Measurements from ENCODE around the gene HPCA. TPM values are rescaled to one million over a fixed set of nuclear protein-coding genes. Genes with fewer than 3 reads are reported as not detected.

Gene HPCA
- total and polyA plus RNA-seq, 2 of the 13 experiments (the other 11 are each of a cell fraction or from before 2014, with no cell fraction given): not detected

DNA sequence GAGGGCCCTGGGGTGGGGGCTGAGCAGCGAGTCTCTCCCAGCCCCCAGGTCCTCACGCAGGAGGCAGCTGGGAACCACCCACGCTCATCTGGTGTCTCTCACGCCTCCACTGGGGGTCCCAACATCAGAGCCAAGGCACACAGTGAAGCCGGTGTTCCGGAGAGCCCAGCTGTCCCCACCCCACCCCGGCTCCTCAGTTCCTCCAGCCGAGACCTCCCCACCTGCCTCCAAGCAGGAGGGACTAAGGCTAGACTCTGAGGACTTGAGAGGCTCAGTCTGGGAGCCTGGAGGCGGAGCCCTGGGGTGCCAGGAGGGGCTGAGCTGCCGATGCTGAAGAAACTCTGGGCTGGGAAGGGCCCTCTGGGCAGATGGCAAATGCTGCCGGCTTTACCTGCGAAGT lies 1.6 kb upstream of the HPCA start:
- ATAC-seq (no peak), DNase-seq (ENCODE audit: low spot score) (no peak), FAIRE-seq (no peak)
- no peak overlapping the region for H3K4me2 ChIP-seq (ENCODE audit: low read depth, low read length)
- in situ Hi-C loops (cut with HindIII; ENCODE audit: extremely low pct_ligation_motif_present, low pct_unique_long_range_greater_than_20kb) (no loop called here), intact Hi-C loops (cut with micrococcal nuclease; ENCODE audit: unreplicated experiment) (no loop called here)
- peaks cover 9 to 55% of the 10 kb centered on the region in 2 experiments; a peak in 4 of 5 replicates for H3K27me3 ChIP-seq (ENCODE audit: control insufficient read depth in 1 of 2, insufficient read depth in 2 of 2, low read length in 2 of 2)
- H3K36me3 ChIP-seq (replicated peaks in 1 of 2; ENCODE audit: control insufficient read depth in 1 of 2, insufficient read depth in 2 of 2, low read length in 2 of 2): no peaks in the 10 kb centered on the region
- H3K9ac ChIP-seq (ENCODE audit: insufficient read depth, low read depth, low read length): no peak overlapping the region
- no peak overlapping the region for H2AFZ ChIP-seq (ENCODE audit: low read length)
- H3K9me3 ChIP-seq (ENCODE audit: low read length): no peaks in the 10 kb centered on the region
- H3K4me3 ChIP-seq (replicated peaks in 1 of 3; ENCODE audit: insufficient read depth in 1 of 3, low read depth in 2 of 3, low read length in 3 of 3): no peak overlapping the region
- WGBS (ENCODE audit: low lambda C conversion rate): 7% methylated on average over 3 of the region's 12 CpGs
- ChIA-PET POLR2A (no interaction called here), CTCF (ENCODE audit: low intra/inter-chr PET ratio, low total read pairs) (no interaction called here)
- TF ChIP-seq RFXAP (CRISPR knock-in tag; IDR thresholded peaks at IDR 0.05; ENCODE audit: borderline replicate concordance) (no peak), SATB2 (CRISPR knock-in tag; IDR thresholded peaks at IDR 0.05) (no peak), ZBTB21 (CRISPR knock-in tag; IDR thresholded peaks at IDR 0.05) (no peak), ZSCAN30 (CRISPR knock-in tag; IDR thresholded peaks at IDR 0.05) (no peak), ZNF777 (CRISPR knock-in tag; IDR thresholded peaks at IDR 0.05) (no peak), ZNF326 (CRISPR knock-in tag; IDR thresholded peaks at IDR 0.05; ENCODE audit: borderline replicate concordance) (no peak), E2F2 (CRISPR knock-in tag; IDR thresholded peaks at IDR 0.05; ENCODE audit: borderline replicate concordance) (no peak), ZNF597 (CRISPR knock-in tag; IDR thresholded peaks at IDR 0.05) (no peak), STAG1 (CRISPR knock-in tag; IDR thresholded peaks at IDR 0.05) (no peak), MTA3 (CRISPR knock-in tag; IDR thresholded peaks at IDR 0.05) (no peak), ZNF282 (IDR thresholded peaks at IDR 0.05; ENCODE audit: partially characterized antibody) (no peak), CHCHD3 (CRISPR knock-in tag; IDR thresholded peaks at IDR 0.05) (no peak), SMAD1 (CRISPR knock-in tag; IDR thresholded peaks at IDR 0.05; ENCODE audit: borderline replicate concordance, low read depth) (no peak), GPN1 (CRISPR knock-in tag; IDR thresholded peaks at IDR 0.05; ENCODE audit: borderline replicate concordance) (no peak), GATAD1 (CRISPR knock-in tag; IDR thresholded peaks at IDR 0.05) (no peak), CENPBD1 (CRISPR knock-in tag; IDR thresholded peaks at IDR 0.05; ENCODE audit: borderline replicate concordance, low read depth) (no peak)
- TF ChIP-seq, protein P1, sequence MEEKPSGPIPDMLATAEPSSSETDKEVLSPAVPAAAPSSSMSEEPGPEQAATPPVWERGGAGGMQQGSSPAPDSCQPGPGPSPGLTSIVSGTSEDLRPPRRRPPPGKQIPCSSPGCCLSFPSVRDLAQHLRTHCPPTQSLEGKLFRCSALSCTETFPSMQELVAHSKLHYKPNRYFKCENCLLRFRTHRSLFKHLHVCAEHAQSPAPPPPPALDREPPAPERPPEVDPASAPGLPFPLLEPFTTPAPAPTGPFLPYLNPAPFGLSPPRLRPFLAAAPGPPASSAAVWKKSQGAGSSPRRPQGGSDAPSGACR (CRISPR knock-in tag; IDR thresholded peaks at IDR 0.05): no peak
- TF ChIP-seq, protein P2, sequence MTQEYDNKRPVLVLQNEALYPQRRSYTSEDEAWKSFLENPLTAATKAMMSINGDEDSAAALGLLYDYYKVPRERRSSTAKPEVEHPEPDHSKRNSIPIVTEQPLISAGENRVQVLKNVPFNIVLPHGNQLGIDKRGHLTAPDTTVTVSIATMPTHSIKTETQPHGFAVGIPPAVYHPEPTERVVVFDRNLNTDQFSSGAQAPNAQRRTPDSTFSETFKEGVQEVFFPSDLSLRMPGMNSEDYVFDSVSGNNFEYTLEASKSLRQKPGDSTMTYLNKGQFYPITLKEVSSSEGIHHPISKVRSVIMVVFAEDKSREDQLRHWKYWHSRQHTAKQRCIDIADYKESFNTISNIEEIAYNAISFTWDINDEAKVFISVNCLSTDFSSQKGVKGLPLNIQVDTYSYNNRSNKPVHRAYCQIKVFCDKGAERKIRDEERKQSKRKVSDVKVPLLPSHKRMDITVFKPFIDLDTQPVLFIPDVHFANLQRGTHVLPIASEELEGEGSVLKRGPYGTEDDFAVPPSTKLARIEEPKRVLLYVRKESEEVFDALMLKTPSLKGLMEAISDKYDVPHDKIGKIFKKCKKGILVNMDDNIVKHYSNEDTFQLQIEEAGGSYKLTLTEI (CRISPR knock-in tag; conservative IDR thresholded peaks at IDR 0.05): no peak
- H4K20me1 ChIP-seq (ENCODE audit: insufficient read depth, low read length): 0 out of 2 replicates have a peak, but pooled peaks cover 4% of the 10 kb centered on the region
- no peak overlapping the region for H3K27ac ChIP-seq (ENCODE audit: extremely low read length, insufficient read depth, low read length)
- peaks cover 7% of the 10 kb centered on the region for H3K4me1 ChIP-seq (ENCODE audit: insufficient read depth, low read length)
- H3K79me2 ChIP-seq (ENCODE audit: insufficient read depth, low read length): no peaks in the 10 kb centered on the region
- no TSS peak for BruUV-seq (replicated peaks)
